Stimulated activated effector memory CD8-positive, alpha-beta T cell treated with anti-CD3 and anti-CD28 coated beads, Interleukin-12 subunit alpha, Interleukin-12 subunit beta, amount 100 ng/mL, for 72 hours (primary cell): ENCODE measurements around the gene TMEM190.
A peak's percentile ranks its signal among the peaks of the same experiment; 100 is the strongest.

Experiments used
- ATAC-seq: fragments of 150-1000 bp; cut with Tn5 transposase; 2 replicates; pipeline ENCODE4 v1.10.0; 2021
- DNase-seq, 2 donors: peaks; one replicate each; pipeline ENCODE4 v3.0.0; 2021 to 2022; ENCODE audit warnings: low spot score in 2 of 2
- H3K27ac Mint-ChIP-seq: one replicate; pipeline ENCODE4 v1.8.0; 2022; ENCODE audit warnings: mild to moderate bottlenecking, mixed read lengths
- H3K36me3 Mint-ChIP-seq: one replicate; pipeline ENCODE4 v1.8.0; 2022; ENCODE audit warnings: mild to moderate bottlenecking, mixed read lengths
- H3K4me1 Mint-ChIP-seq: one replicate; pipeline ENCODE4 v1.8.0; 2022; ENCODE audit warnings: mixed read lengths
- H3K4me3 Mint-ChIP-seq: one replicate; pipeline ENCODE4 v1.8.0; 2022; ENCODE audit warnings: mild to moderate bottlenecking, mixed read lengths
- H3K9me3 Mint-ChIP-seq: one replicate; pipeline ENCODE4 v1.8.0; 2022; ENCODE audit warnings: mixed read lengths

The TMEM190 gene

DNA sequence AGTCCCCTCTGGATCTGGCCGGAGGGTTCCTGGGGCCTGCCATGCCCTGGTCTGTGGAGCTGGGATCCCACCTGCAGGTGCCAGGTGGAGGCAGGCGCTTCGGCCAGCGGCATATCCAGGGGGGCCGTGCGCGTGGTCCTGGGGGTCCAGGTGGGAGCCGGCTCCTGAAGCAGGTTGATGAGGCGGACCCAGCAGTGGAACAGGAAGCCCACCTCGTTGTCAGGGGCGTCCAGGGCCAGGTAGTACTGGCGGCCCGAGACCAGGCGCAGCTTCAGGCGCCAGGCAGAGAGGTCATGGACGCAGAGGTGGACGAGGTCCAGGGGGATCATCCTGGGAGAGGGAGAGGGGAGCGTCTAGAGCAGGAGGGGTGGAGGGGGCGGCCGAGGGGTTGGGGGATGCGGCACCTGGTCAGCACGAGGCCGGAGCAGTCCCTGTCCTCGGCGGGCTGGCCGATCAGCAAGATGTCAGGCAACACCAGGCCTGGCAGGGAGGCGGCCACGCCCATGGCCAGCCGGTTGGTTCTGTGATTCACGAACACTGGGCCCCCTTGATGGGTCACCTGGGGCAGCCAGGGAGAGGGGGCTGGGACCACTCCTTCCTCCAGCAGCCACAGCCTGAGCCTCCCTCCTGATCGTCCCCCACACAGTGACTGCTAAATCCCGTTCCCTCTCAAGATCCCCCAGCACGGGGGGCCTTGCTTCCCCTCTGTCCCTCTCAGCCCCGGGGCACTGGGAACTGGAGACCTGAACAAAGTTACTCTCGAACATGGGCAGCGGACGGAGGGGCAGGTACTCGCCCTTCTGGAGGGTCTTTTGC lies 14.2 kb upstream of the TMEM190 start:
- Mint-ChIP-seq H3K4me1 (no peaks in the 10 kb centered on the region), H3K36me3 (no peaks in the 10 kb centered on the region), H3K4me3 (no peak overlapping the region), H3K9me3 (no peaks in the 10 kb centered on the region), H3K27ac (no peak overlapping the region)
- ATAC-seq (no peak), DNase-seq (no peak)

DNA sequence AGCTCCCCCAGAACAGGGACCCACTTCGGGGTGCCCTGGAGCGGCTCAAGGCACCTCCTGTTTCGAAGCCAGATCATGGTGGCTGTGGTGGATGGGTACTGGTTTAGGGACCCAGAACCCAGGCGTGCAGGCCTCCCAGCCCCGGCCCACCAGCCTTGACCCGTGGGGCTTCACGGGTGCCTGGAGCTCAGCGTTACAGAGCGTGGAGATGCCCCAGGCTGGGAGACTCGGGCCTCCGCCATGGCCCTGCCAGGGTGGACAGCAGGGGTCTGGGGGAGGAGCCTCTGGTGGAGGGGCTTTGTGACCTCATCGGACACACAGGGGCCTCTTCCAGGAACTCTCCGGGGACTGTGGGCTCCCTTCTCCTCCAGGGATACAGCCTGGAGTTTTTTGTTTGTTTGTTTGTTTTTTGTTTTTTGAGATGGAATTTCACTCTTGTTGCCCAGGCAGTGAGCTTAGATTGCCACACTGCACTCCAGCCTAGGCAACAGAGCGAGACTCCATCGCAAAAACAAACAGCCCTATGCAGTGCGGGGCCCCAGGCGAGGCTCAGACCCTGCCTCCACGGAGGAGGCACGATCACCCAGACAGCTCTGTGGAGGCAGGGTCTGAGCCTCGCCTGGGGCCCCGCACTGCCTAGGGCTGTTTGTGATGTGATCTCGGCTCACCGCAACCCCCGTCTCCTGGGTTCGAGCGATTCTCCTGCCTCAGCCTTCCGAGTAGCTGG lies 13.5 kb upstream of the TMEM190 start, which contains the start of gene GARIN5B:
Gene GARIN5B (minus strand): TSS at position 271 of the 727 bp plus-strand sequence. CDS start 194 bp downstream, at position 77.
- no peaks in the 10 kb centered on the region for H3K36me3 Mint-ChIP-seq
- no peaks in the 10 kb centered on the region for H3K4me1 Mint-ChIP-seq
- DNase-seq (no peak), ATAC-seq (no peak)
- H3K27ac Mint-ChIP-seq: no peak within 1 kb of the TSS
- no peak within 1 kb of the TSS for H3K4me3 Mint-ChIP-seq
- H3K9me3 Mint-ChIP-seq: no peaks in the 10 kb centered on the region

DNA sequence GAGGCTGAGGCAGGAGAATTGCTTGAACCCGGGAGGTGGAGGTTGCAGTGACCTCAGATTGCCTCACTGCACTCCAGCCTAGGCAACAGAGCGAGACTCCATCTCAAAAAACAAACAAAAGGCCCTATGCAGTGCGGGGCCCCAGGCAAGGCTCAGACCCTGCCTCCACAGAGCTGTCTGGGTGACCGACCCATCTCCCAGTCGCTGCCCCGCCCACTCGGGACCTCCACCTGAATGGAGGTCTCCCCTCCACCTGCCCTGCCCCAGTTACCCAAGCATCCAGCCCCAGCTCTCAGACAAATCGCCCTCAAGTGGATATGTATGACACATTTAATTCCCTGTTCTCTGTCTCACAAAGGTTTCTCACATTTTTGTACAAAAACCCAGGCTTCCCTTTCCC lies 11.4 kb upstream of the TMEM190 start:
- Mint-ChIP-seq H3K4me3 (no peak overlapping the region), H3K27ac (no peak overlapping the region), H3K36me3 (no peaks in the 10 kb centered on the region), H3K9me3 (no peaks in the 10 kb centered on the region), H3K4me1 (peaks cover 7% of the 10 kb centered on the region)
- ATAC-seq: no peak
- DNase-seq: no peak

DNA sequence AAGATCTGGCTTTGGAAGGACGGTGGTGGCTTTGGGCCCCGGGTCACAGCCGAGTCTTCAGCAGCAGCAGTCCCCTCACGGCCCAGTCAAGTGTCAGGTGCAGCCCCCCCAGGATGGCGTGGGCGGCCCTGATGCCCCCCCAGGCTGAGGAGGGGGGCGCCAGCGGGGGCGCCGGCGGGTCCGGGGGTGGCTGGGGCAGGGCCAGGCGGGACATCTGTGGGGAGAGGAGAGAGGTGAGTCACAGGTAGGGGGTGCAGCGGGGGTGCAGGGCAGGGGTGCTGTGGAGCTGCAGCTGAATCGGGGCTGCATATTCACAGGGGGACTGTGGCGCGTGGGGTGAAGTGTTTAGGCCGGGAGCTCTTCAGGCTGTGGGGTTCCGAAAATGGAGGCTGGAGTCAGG lies 10.7 kb upstream of the TMEM190 start:
- DNase-seq (no peak), ATAC-seq (no peak)
- Mint-ChIP-seq H3K36me3 (no peaks in the 10 kb centered on the region), H3K4me3 (no peak overlapping the region), H3K9me3 (no peaks in the 10 kb centered on the region), H3K27ac (no peak overlapping the region), H3K4me1 (peaks cover 7% of the 10 kb centered on the region)

DNA sequence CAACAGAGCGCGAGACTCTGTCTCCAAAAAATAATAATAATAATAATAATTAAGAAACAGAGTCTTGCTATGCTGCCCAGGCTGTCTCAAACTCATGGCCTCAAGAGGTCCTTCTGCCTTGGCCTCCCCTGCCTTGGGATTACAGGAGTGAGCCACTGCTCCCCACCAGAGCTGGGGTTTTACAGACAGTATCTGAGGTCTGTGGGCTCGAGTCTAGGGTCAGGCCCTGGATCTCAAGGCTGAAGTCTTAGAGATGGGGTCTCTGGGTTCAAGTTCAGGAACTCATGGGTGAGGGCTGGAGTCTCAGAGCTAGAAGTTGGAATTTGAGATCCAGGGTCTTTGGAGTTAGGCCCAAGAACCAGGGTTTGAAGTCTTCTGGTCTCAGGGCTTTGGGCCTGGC lies 9.8 kb upstream of the TMEM190 start:
- no peak overlapping the region for H3K27ac Mint-ChIP-seq
- ATAC-seq (no peak), DNase-seq (no peak)
- H3K36me3 Mint-ChIP-seq: no peaks in the 10 kb centered on the region
- H3K9me3 Mint-ChIP-seq: no peaks in the 10 kb centered on the region
- H3K4me1 Mint-ChIP-seq: peaks cover 7% of the 10 kb centered on the region
- no peak overlapping the region for H3K4me3 Mint-ChIP-seq

DNA sequence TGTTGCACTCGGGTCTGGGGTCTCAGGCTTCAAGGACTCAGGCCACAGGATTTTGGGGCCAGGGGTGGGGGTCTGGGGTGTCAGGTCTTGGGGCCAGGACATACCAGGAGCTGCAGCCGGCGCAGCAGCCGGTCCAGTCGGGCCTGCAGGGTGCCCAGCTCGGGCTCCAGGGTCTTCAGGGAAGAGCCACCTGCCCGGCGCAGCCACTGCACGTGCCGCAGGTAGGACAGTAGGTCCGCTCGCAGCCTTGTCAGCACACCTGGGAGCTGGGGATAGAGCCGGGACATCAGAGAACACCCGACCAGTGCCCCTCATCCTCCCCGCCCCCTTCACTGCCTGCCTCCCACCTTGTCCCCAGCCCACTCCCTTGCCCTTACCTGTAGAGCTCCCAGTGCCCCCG lies 8.5 kb upstream of the TMEM190 start:
- Mint-ChIP-seq H3K9me3 (no peaks in the 10 kb centered on the region), H3K4me3 (no peak overlapping the region), H3K27ac (no peak overlapping the region), H3K4me1 (peaks cover 7% of the 10 kb centered on the region), H3K36me3 (no peaks in the 10 kb centered on the region)
- DNase-seq (no peak), ATAC-seq (no peak)

DNA sequence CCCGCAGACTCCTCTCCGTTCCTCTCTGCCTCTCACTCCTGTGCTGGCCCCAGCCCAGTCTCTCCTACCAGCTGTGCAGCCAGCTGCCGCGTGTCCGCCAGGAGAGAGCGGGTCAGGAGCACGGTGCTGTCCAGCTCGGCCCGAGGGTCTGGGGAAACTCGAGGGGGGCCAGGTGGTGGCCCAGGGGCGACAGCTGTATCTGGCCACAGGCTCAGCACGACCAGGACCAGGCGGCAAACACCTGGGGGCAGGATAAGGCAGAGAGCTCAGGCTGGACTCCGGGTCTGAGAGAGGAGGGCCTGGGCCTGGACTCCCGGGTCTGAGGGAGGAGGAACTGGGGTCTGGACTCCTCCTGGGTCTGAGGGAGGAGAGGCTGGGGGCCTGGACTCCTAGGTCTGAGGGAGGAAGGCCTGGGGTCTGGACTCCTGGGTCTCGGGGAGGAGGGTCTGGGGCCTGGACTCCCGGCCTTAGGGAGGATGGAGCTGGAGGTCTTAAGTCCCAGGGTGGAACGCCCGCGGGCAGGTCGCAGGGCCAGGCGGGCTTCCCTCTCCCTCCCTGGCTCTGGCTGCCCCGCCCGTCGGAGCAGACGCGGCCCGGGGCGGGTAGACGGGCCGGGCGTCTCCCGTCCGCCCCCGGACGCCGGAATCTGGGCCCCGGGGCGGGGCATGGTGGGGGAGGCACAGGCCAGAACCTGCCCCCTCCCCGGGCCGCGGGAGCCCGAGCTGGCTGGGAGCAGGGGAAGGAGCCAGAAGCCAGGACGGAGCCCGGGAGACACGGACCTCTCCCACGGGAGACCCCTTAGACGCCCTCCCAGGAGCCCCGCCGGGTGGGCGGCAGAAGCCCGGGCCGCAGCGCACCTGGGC lies 7.7 kb upstream of the TMEM190 start:
- DNase-seq: peak in 1 of 2 donors; percentile 39

DNA sequence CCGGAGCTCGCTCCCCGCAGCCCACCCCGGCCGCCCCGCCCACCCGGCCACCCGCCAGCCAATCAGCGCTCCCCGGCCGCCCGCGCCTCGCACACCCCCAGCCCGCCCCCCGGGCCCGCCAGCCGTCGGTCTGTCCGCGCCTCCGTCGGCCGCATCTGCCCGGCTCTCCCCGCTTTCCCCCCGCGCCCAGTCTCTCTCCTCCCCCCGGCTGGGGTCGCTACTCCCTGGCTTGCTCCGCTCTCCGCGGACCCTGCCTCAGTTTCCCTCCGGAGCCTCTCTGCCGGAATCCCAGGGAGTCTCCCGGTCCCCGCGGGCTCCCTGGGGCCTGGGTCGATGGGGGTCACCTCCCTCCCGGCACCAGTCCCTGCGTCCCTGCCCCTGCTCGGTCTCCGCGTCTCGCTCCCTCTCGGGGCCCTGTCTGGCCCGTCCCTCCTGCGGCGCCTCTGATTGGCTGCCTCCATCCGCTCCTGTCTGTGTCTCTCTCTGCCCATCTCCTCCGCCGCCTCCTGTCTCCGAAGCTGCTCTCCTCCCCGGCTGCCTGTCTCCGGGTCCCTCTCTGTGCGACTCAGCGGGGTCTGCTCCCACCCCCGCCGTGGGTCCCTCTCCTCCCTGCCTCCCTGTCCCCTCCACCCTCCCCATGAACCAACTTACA lies 6.8 kb upstream of the TMEM190 start:
- no peaks in the 10 kb centered on the region for H3K36me3 Mint-ChIP-seq
- H3K4me1 Mint-ChIP-seq: peaks cover 14% of the 10 kb centered on the region
- peak; percentile 78 for ATAC-seq
- H3K4me3 Mint-ChIP-seq: peak overlapping the region; percentile 74
- peak overlapping the region; percentile 63 for H3K27ac Mint-ChIP-seq
- peak in 1 of 2 donors; percentile 36 for DNase-seq
- no peaks in the 10 kb centered on the region for H3K9me3 Mint-ChIP-seq

More for the DNA sequence above, 7.7 kb upstream of the TMEM190 start:
- no peak overlapping the region for H3K27ac Mint-ChIP-seq
- peak; percentile 58 for ATAC-seq
- H3K9me3 Mint-ChIP-seq: no peaks in the 10 kb centered on the region
- H3K4me3 Mint-ChIP-seq: peak overlapping the region; percentile 74
- peaks cover 12% of the 10 kb centered on the region for H3K4me1 Mint-ChIP-seq
- no peaks in the 10 kb centered on the region for H3K36me3 Mint-ChIP-seq

DNA sequence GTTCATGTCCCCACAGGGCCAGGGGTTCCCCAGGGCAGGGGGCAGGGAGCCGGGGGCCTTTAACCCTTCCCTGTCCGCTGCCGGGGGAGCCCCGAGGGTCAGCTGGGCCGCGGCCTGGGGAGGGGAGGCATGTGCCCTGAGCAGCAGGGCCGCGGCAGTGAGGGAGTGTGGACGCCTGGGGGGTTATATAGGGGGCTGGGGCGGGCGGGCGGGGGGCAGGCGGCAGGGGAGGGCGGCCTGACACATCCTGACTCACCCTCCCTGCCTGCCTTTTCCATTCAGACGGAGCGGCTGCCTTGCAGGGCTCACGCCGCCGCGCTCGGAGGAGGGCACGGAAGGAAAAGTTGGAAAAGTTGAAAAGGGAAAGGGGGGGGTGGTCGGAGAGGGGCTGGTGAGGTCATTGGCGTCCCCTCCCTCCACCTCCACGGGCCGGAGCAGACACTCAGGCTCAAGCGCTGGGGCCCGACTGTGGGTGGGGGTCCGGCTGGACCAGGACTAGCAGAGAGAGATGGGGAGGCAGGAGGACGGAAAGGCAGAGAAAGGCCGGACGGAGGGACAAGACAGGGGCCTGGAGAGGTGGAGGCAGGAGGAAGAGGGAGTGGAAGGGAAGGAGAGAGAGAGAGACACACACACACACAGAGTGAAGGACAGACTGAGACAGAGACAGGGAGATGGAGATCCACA lies 6.2 kb upstream of the TMEM190 start, which contains the start of gene IL11:
Gene IL11 (minus strand): TSS at position 159 of the 684 bp plus-strand sequence. CDS start 153 bp downstream, at position 6.
- H3K4me1 Mint-ChIP-seq: peaks cover 14% of the 10 kb centered on the region
- no peaks in the 10 kb centered on the region for H3K36me3 Mint-ChIP-seq
- ATAC-seq (no peak), DNase-seq (no peak)
- H3K27ac Mint-ChIP-seq: peak within 1 kb of the TSS; percentile 63
- no peaks in the 10 kb centered on the region for H3K9me3 Mint-ChIP-seq
- H3K4me3 Mint-ChIP-seq: peak within 1 kb of the TSS; percentile 74

DNA sequence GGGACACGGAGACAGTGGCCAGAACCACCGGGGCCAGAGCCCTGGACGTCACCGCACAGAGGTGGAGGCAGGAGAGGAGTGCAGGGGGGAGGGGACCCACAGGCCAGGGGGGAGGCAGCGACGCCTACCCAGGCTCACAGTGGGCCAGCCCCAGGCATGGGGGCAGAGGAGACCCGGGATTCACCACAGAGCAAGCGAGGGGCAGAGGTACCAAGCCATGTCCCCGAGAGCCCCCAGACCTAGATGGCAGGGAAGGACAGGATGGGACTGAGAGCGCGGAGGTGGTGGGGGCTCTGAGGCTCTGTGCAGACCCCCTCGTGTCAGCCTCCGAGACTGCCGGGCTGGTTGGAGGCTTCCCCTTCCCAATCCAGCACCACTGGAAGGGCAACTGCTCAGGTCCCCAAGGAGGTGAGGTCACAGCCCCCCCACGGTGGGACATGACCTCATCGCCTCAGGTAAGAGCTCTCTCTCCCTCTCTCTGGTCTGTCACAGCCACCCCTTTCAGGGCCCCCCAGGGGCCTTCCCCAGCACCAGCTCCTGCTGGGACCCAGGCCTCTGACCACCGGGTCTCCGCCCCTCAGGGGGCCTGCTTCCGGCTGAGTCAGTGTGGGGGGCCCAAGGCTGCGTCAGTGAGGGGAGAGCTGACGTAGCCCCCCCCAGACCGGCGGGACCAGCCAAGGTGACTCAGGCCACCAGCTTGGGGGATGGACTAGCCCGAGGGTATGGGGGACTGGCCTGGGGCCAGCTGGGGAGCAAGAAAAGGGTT lies 4.1 kb upstream of the TMEM190 start:
- peak; percentile 62 for ATAC-seq
- Mint-ChIP-seq H3K9me3 (no peaks in the 10 kb centered on the region), H3K4me3 (no peak overlapping the region), H3K36me3 (no peaks in the 10 kb centered on the region), H3K4me1 (peaks cover 14% of the 10 kb centered on the region), H3K27ac (no peak overlapping the region)
- no peak for DNase-seq

DNA sequence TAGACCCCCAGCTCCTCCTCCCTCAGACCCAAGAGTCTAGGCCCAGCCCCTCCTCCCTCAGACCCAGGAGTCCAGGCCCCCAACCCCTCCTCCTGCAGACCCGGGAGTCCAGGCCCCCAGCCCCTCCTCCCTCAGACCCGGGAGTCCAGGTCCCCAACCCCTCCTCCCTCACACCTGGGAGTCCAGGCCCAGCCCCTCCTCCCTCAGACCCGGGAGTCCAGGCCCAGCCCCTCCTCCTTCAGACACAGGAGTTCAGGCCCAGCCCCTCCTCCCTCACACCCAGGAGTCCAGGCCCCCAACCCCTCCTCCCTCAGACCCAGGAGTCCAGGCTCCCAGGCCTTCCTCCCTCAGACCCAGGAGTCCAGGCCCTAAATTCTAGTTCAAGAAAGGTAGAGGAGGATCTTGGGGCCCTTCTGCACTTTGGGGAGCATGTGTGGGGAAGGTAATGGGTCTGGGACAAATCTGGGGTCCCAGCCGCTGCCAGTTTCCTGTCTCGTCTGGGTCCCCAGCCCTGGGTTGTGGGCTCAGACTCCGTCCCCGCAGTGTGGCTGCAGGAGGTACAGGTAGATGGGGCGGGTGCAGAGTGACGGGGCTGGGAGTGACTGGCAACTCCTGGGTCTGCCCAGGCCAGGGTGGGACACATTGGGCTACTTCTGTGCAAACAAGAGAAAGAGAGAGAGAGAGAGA lies 3.2 kb upstream of the TMEM190 start:
- Mint-ChIP-seq H3K4me3 (no peak overlapping the region), H3K36me3 (no peaks in the 10 kb centered on the region), H3K4me1 (peaks cover 14% of the 10 kb centered on the region), H3K27ac (no peak overlapping the region), H3K9me3 (no peaks in the 10 kb centered on the region)
- DNase-seq: no peak
- no peak for ATAC-seq

DNA sequence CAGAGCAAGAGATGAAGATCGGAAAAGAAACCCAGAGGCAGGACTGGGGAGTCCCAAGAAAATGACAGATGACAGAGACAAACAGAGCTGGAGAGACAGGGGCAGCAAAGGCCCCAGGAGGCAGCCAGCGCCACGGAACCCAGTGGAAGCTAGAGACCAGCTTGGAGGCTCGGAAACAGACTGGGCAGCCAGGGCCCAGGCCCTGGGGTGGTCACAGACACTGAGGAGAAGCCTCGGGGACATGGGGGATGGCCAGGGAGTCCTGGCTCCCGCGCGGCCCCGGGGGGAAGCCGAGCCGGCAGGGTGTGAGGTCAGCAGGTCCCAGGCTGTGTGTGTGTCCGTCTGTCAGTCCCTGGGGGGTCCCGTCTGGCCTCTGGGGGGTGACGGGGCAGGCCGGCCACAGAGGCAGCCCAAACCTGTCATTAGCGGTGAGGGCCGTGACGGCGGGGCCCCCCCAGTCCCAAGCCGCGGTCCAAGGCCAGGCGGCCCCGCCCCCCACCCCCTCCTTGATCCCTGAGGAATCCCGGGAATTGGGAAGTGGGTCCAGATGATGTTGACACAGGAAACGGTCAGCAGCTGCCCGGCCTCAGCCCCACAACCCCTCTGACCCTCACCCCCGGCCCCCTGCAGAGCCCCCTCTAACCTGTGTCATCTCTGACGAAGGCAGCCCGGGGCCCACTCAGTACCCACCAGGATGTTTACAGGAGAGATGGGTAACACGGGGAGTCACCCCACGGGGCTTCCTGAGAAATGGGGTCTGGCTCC lies 2.5 kb upstream of the TMEM190 start:
- DNase-seq (no peak), ATAC-seq (no peak)
- Mint-ChIP-seq H3K27ac (no peak overlapping the region), H3K4me3 (no peak overlapping the region), H3K36me3 (peaks cover under 1% of the 10 kb centered on the region), H3K4me1 (peaks cover 15% of the 10 kb centered on the region), H3K9me3 (no peaks in the 10 kb centered on the region)
